ENCODE results near the gene ZCRB1. TPM values are rescaled to one million over a fixed set of nuclear protein-coding genes. Genes with fewer than 3 reads are reported as not detected.

ZCRB1 gene
- total RNA-seq, 4 donors from 2014 or later = 36.3 to 71.0 (median 42.4) TPM

- H3K27me3 ChIP-seq = no peaks in the 10 kb centered on the region
- DNase-seq (ENCODE audit: extremely low spot score) = no peak
- no peaks in the 10 kb centered on the region for H3K4me1 ChIP-seq
- no peak overlapping the region for H3K4me3 ChIP-seq
- TF ChIP-seq POLR2AphosphoS5 (IDR thresholded peaks at IDR 0.05) (no peak), POLR2A (IDR thresholded peaks at IDR 0.05; ENCODE audit: low read depth) (no peak), EP300 (IDR thresholded peaks at IDR 0.05) (no peak), CTCF (IDR thresholded peaks at IDR 0.05) (no peak)
- peaks cover 0 to 5% (median 0%) of the 10 kb centered on the region in 4 donors for H3K9me3 ChIP-seq
- H3K27ac ChIP-seq (replicated peaks in 1 of 4) = no peak overlapping the region
- intact Hi-C loops (cut with DNase I) = no loop called here
- WGBS = 93% methylated on average over 4 of the region's 4 CpGs
- no peaks in the 10 kb centered on the region for H3K36me3 ChIP-seq
Measured at GRCh38 chr12:42275499-42275898, 50.4 kb downstream of the ZCRB1 start.

- no peaks in the 10 kb centered on the region for H3K4me1 ChIP-seq
- H3K9me3 ChIP-seq = peaks cover 0 to 5% (median 0%) of the 10 kb centered on the region in 4 donors
- no peaks in the 10 kb centered on the region for H3K36me3 ChIP-seq
- no peak for DNase-seq (ENCODE audit: extremely low spot score)
- H3K4me3 ChIP-seq = no peak overlapping the region
- H3K27me3 ChIP-seq = no peaks in the 10 kb centered on the region
- intact Hi-C loops (cut with DNase I) = no loop called here
- no peak overlapping the region for H3K27ac ChIP-seq (replicated peaks in 1 of 4)
- 100% methylated on average over 4 of the region's 21 CpGs for WGBS
- TF ChIP-seq POLR2AphosphoS5 (IDR thresholded peaks at IDR 0.05) = no peak
- TF ChIP-seq CTCF (IDR thresholded peaks at IDR 0.05) = no peak
- TF ChIP-seq EP300 (IDR thresholded peaks at IDR 0.05) = no peak
- no peak for TF ChIP-seq POLR2A (IDR thresholded peaks at IDR 0.05; ENCODE audit: low read depth)
Measured at GRCh38 chr12:42273706-42274105, 52.2 kb downstream of the ZCRB1 start.

GRCh38 chr12:42270596-42270995, 55.3 kb downstream of the ZCRB1 start:
- TF ChIP-seq CTCF (IDR thresholded peaks at IDR 0.05) = no peak
- no peak for TF ChIP-seq EP300 (IDR thresholded peaks at IDR 0.05)
- TF ChIP-seq POLR2AphosphoS5 (IDR thresholded peaks at IDR 0.05) = no peak
- TF ChIP-seq POLR2A (IDR thresholded peaks at IDR 0.05; ENCODE audit: low read depth) = no peak
- Histone ChIP-seq H3K9me3 (peaks cover 0 to 5% (median 0%) of the 10 kb centered on the region in 4 donors), H3K27me3 (no peaks in the 10 kb centered on the region), H3K4me1 (no peaks in the 10 kb centered on the region), H3K36me3 (no peaks in the 10 kb centered on the region), H3K27ac (replicated peaks in 1 of 4) (no peak overlapping the region), H3K4me3 (no peak overlapping the region)
- intact Hi-C loops (cut with DNase I) = no loop called here
- DNase-seq (ENCODE audit: extremely low spot score) = no peak
- WGBS = 63% methylated on average over 4 of the region's 4 CpGs

GRCh38 chr12:42267413-42268190, 58.3 kb downstream of the ZCRB1 start:
- H3K4me3 ChIP-seq = no peak overlapping the region
- H3K4me1 ChIP-seq = no peaks in the 10 kb centered on the region
- H3K27me3 ChIP-seq = no peaks in the 10 kb centered on the region
- DNase-seq (ENCODE audit: extremely low spot score) = no peak
- H3K27ac ChIP-seq (replicated peaks in 1 of 4) = no peak overlapping the region
- TF ChIP-seq POLR2AphosphoS5 (IDR thresholded peaks at IDR 0.05) = no peak
- TF ChIP-seq CTCF (IDR thresholded peaks at IDR 0.05) = no peak
- no peak for TF ChIP-seq EP300 (IDR thresholded peaks at IDR 0.05)
- TF ChIP-seq POLR2A (IDR thresholded peaks at IDR 0.05; ENCODE audit: low read depth) = no peak
- 74% methylated on average over 10 of the region's 15 CpGs for WGBS
- peaks cover 0 to 1% (median 0%) of the 10 kb centered on the region in 4 donors for H3K9me3 ChIP-seq
- H3K36me3 ChIP-seq = no peaks in the 10 kb centered on the region
- intact Hi-C loops (cut with DNase I) = no loop called here

All from esophagus muscularis mucosa (tissue), 4 donors.